ENCODE data around the gene PTPRG.

- no peak for TF ChIP-seq CTCF (optimal IDR thresholded peaks at IDR 0.05 in 1 of 3, IDR thresholded peaks at IDR 0.05 in 1 of 3, conservative IDR thresholded peaks at IDR 0.05 in 1 of 3; ENCODE audit: extremely low read depth in 1 of 3, insufficient read depth in 2 of 3, low read length in 3 of 3)
- no peak for TF ChIP-seq EZH2 (IDR thresholded peaks at IDR 0.05; ENCODE audit: low read length)
These were observed 22.9 kb upstream of the PTPRG start for GRCh38 chr3:61538486-61538885.

All from keratinocyte (primary cell).